Measurements from ENCODE around the gene CTNNA1. TPM values are rescaled to one million over a fixed set of nuclear protein-coding genes. Genes with fewer than 3 reads are reported as not detected.
"Not testable (repeated sequence)": the region's sequence is repeated elsewhere in the genome, so short reads cannot be mapped to it uniquely, and the experiment has no call there.

The CTNNA1 gene
- total RNA-seq, 1 experiment from 2014 or later = 392 TPM

GRCh38 chr5:138770977-138771376 lies 17.8 kb downstream of the CTNNA1 start:
- peaks cover 35% of the 10 kb centered on the region for H3K4me1 Mint-ChIP-seq (ENCODE audit: low read depth, unreplicated experiment)
- ChIA-PET POLR2A (no interaction called here), CTCF (interaction anchor here (0.6 to 1.5 kb wide), 2 partner anchors 10 to 122 kb away, joined by 5 read pairs; no protein-coding TSS in a partner anchor)
- intact Hi-C loops (cut with micrococcal nuclease; ENCODE audit: unreplicated experiment) = no loop called here
- H3K27ac Mint-ChIP-seq (ENCODE audit: unreplicated experiment) = no peak overlapping the region
- no peak for TF ChIP-seq CTCF (IDR thresholded peaks at IDR 0.05; ENCODE audit: insufficient read depth in 1 of 2, low read depth in 1 of 2, low read length in 1 of 2, severe bottlenecking in 1 of 2, unreplicated experiment in 1 of 2)
- Histone ChIP-seq H3K27me3 (replicated peaks; ENCODE audit: control insufficient read depth, insufficient read depth, low read length) (no peaks in the 10 kb centered on the region), H3K36me3 (ENCODE audit: control insufficient read depth, insufficient read depth, low read length) (no peaks in the 10 kb centered on the region), H3K9me3 (no peaks in the 10 kb centered on the region), H3K4me3 (ENCODE audit: low read depth, low read length) (no peak overlapping the region), H3K4me1 (peaks cover 43% of the 10 kb centered on the region)
- DNase-seq = no peak
- no TSS peak for BruUV-seq (replicated peaks)
- H3K9me3 Mint-ChIP-seq (ENCODE audit: unreplicated experiment) = no peaks in the 10 kb centered on the region
- peaks cover 56% of the 10 kb centered on the region for H3K36me3 Mint-ChIP-seq (ENCODE audit: insufficient read depth, unreplicated experiment)
- H3K27me3 Mint-ChIP-seq (ENCODE audit: insufficient read depth, unreplicated experiment) = no peaks in the 10 kb centered on the region
- H3K4me3 Mint-ChIP-seq (ENCODE audit: unreplicated experiment) = no peak overlapping the region

DNA sequence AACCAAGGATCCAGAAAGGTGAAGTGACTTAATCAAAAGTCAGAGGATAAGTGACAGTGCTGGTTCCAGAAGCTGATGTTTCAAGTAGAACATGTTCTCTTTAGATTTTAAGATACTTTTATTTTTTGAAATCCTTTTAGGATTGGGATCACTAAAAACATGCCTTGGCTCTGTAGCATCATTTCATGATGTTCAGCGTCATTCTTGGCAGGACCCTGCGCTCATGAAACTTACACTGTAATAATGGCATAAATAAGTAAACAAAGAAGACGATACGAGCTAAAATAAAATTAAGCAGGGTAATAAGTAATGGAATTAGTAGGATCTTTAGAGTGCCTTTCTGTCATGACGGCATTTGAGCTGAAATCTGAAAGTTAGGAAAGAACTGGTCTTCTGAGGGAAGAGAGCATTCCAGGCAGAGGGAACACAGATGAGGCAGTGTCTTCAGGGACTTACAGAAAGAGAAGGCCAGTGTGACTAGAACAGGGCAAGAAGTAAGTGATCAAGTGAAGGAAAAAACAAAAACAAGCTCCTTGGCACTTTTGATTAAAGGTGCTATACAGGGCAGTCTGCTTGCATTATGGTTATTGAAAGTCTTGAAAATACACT lies 19.9 kb downstream of the CTNNA1 start:
- TF ChIP-seq CTCF (IDR thresholded peaks at IDR 0.05; ENCODE audit: insufficient read depth in 1 of 2, low read depth in 1 of 2, low read length in 1 of 2, severe bottlenecking in 1 of 2, unreplicated experiment in 1 of 2) = no peak
- Mint-ChIP-seq H3K27ac (ENCODE audit: unreplicated experiment) (peak overlapping the region; percentile 5), H3K9me3 (ENCODE audit: unreplicated experiment) (no peaks in the 10 kb centered on the region), H3K4me1 (ENCODE audit: low read depth, unreplicated experiment) (peaks cover 27% of the 10 kb centered on the region), H3K36me3 (ENCODE audit: insufficient read depth, unreplicated experiment) (peaks cover 61% of the 10 kb centered on the region), H3K27me3 (ENCODE audit: insufficient read depth, unreplicated experiment) (no peaks in the 10 kb centered on the region), H3K4me3 (ENCODE audit: unreplicated experiment) (no peak overlapping the region)
- no peaks in the 10 kb centered on the region for H3K9me3 ChIP-seq
- ChIA-PET CTCF (interaction anchor here (1.2 kb wide), 1 partner anchor 71 kb away, joined by 3 read pairs; no protein-coding TSS in a partner anchor), POLR2A (interaction anchor here (0.5 kb wide), 1 partner anchor 96 kb away, joined by 5 read pairs; no protein-coding TSS in a partner anchor)
- H3K27me3 ChIP-seq (replicated peaks; ENCODE audit: control insufficient read depth, insufficient read depth, low read length) = no peaks in the 10 kb centered on the region
- no TSS peak for BruUV-seq (replicated peaks)
- H3K4me3 ChIP-seq (ENCODE audit: low read depth, low read length) = no peak overlapping the region
- peaks cover 44% of the 10 kb centered on the region for H3K4me1 ChIP-seq
- no peaks in the 10 kb centered on the region for H3K36me3 ChIP-seq (ENCODE audit: control insufficient read depth, insufficient read depth, low read length)
- no peak for DNase-seq
- intact Hi-C loops (cut with micrococcal nuclease; ENCODE audit: unreplicated experiment) = no loop called here

DNA sequence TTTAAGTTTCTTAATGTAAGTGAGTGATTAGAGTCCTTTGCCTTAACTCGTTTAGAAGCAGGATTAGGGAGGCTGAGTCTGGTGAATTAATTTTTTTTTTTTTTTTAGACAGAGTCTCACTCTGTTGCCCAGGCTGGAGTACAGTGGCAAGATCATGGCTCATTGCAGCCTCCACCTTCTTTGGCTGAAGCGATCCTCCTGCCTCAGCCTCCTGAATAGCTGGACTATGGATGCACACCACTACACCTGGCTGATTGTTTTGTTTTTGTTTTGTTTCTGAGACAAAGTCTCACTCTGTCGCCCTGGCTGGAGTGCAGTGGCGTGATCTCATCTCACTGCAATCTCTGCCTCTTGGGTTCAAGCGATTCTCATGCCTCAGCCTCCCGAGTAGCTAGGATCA lies 20.4 kb downstream of the CTNNA1 start:
- H3K9me3 ChIP-seq; BruUV-seq (replicated peaks); H3K9me3 Mint-ChIP-seq (ENCODE audit: unreplicated experiment); H3K27me3 Mint-ChIP-seq (ENCODE audit: insufficient read depth, unreplicated experiment); intact Hi-C loops (cut with micrococcal nuclease; ENCODE audit: unreplicated experiment); POLR2A ChIA-PET; H3K36me3 ChIP-seq (ENCODE audit: control insufficient read depth, insufficient read depth, low read length); H3K4me3 ChIP-seq (ENCODE audit: low read depth, low read length); DNase-seq; H3K4me3 Mint-ChIP-seq (ENCODE audit: unreplicated experiment); H3K27me3 ChIP-seq (replicated peaks; ENCODE audit: control insufficient read depth, insufficient read depth, low read length): not testable (repeated sequence)
- H3K4me1 Mint-ChIP-seq (ENCODE audit: low read depth, unreplicated experiment) = peaks cover 27% of the 10 kb centered on the region
- peaks cover 44% of the 10 kb centered on the region for H3K4me1 ChIP-seq
- CTCF ChIA-PET = interaction anchor here (1.2 to 1.3 kb wide), 2 partner anchors 72 to 194 kb away, joined by 3 to 6 read pairs; no protein-coding TSS in a partner anchor
- H3K27ac Mint-ChIP-seq (ENCODE audit: unreplicated experiment) = peak overlapping the region; percentile 5
- peaks cover 64% of the 10 kb centered on the region for H3K36me3 Mint-ChIP-seq (ENCODE audit: insufficient read depth, unreplicated experiment)
